Gastrocnemius medialis (tissue), 4 donors: ENCODE results near the gene PLBD2. TPM values are rescaled to one million over a fixed set of nuclear protein-coding genes. Genes with fewer than 3 reads are reported as not detected.

Experiments used
- ATAC-seq, 2 donors: fragments of 150-250 bp; one replicate each; pipeline ENCODE4 v1.9.1; 2016
- DNase-seq, 2 donors: peaks; one replicate each; pipeline ENCODE4 v3.0.0-alpha.2; 2019
- H3K27ac ChIP-seq, 4 donors: fragments of 200-600 bp; sonication (generic); 1 replicate in 1 of 4; 2 replicates in 3 of 4; pipeline ENCODE4 v1.5.1; 2016 to 2018; ENCODE audit warnings: mild to moderate bottlenecking in 2 of 4, moderate library complexity in 1 of 4
- H3K27me3 ChIP-seq, 3 donors: fragments of 200-600 bp; sonication (generic) in 2 of 3; 1 replicate in 1 of 3; 2 replicates in 2 of 3; pipeline versions ENCODE4 v1.5.1 to v1.6.0; 2016 to 2019; ENCODE audit warnings: mild to moderate bottlenecking in 1 of 3, moderate library complexity in 1 of 3
- H3K36me3 ChIP-seq, 2 donors: fragments of 200-600 bp; sonication (generic) in 1 of 2; one replicate each; pipeline ENCODE4 v1.5.1; 2017 to 2018
- H3K4me1 ChIP-seq, 2 donors: fragments of 200-600 bp; sonication (generic) in 1 of 2; one replicate each; pipeline ENCODE4 v1.5.1; 2016 to 2017; ENCODE audit warnings: mild to moderate bottlenecking in 2 of 2
- H3K4me3 ChIP-seq, 4 donors: fragments of 200-600 bp; sonication (generic) in 3 of 4; 1 replicate in 1 of 4; 2 replicates in 3 of 4; pipeline ENCODE4 v1.5.1; 2016 to 2019; ENCODE audit warnings: mild to moderate bottlenecking in 2 of 4
- H3K9me3 ChIP-seq, 3 donors: fragments of 200-600 bp; sonication (generic) in 2 of 3; 1 replicate in 1 of 3; 2 replicates in 2 of 3; pipeline ENCODE4 v1.5.1; 2016 to 2019
- CTCF ChIP-seq, 5 experiments: fragments of 450-650 bp in 3 of 5; fragments of 200-600 bp in 2 of 5; sonication (generic) in 2 of 5; IDR thresholded peaks in 4 of 5; conservative IDR thresholded peaks in 1 of 5; 1 replicate in 4 of 5; 2 replicates in 1 of 5; pipeline ENCODE4 v1.5.1; 2016 to 2019; ENCODE audit warnings: antibody characterized with exemption in 5 of 5, mild to moderate bottlenecking in 3 of 5, moderate library complexity in 3 of 5
- POLR2A ChIP-seq, 2 donors: fragments of 450-650 bp; IDR thresholded peaks; one replicate each; pipeline ENCODE4 v1.6.1; 2017; ENCODE audit warnings: antibody characterized with exemption in 2 of 2, mild to moderate bottlenecking in 2 of 2, moderate library complexity in 2 of 2
- in situ Hi-C, 4 donors: fragments of 200-750 bp; cut with MboI; loops; one replicate each; pipeline versions ENCODE4 v1.15.0 to v1.8.0; 2017; ENCODE audit warnings: low sequenced_read_pairs in 4 of 4
- intact Hi-C: fragments of 100-400 bp; cut with DNase I; formaldehyde crosslinking; loops from one replicate; pipeline ENCODE4 v1.15.1; 2023; ENCODE audit warnings: low total_unique reads
- total RNA-seq, 4 donors: library from RNA; depleted of rRNA; stranded (reverse); fragments of >200 nt; gene quantifications; one replicate each; pipeline versions ENCODE4 v1.1.0 to v1.2.3, GENCODE V29; 2016

PLBD2 gene
- total RNA-seq, 4 donors from 2014 or later: 12.0 to 28.9 (median 26.8) TPM

GRCh38 chr12:113339540-113339939 lies 18.8 kb upstream of the PLBD2 start:
- intact Hi-C loops (loop anchor here (10.0 kb wide), 1 partner anchor 145 kb away; no protein-coding TSS in a partner anchor), in situ Hi-C loops (loop anchor here in 1 of 4 donors (10.0 kb wide), 1 partner anchor 155 kb away; the partner anchor contains the start of genes DDX54 and RITA1)
- Histone ChIP-seq H3K36me3 (no peaks in the 10 kb centered on the region), H3K4me1 (peaks cover 0 to 3% of the 10 kb centered on the region in 2 donors), H3K27ac (no peak overlapping the region), H3K4me3 (no peak overlapping the region), H3K27me3 (no peaks in the 10 kb centered on the region), H3K9me3 (no peaks in the 10 kb centered on the region)
- ATAC-seq: no peak
- no peak for DNase-seq
- no peak for TF ChIP-seq CTCF (IDR thresholded peaks at IDR 0.05 in 4 of 5, conservative IDR thresholded peaks at IDR 0.05 in 1 of 5)
- TF ChIP-seq POLR2A (IDR thresholded peaks at IDR 0.05): no peak

GRCh38 chr12:113340061-113340460 lies 18.3 kb upstream of the PLBD2 start:
- in situ Hi-C loops (no loop called here), intact Hi-C loops (no loop called here)
- no peak for DNase-seq

GRCh38 chr12:113341535-113341934 lies 16.9 kb upstream of the PLBD2 start:
- in situ Hi-C loops: no loop called here

More at GRCh38 chr12:113340061-113340460, 18.3 kb upstream of the PLBD2 start:
- Histone ChIP-seq H3K9me3 (no peaks in the 10 kb centered on the region), H3K36me3 (no peaks in the 10 kb centered on the region), H3K4me1 (peaks cover 0 to 3% of the 10 kb centered on the region in 2 donors), H3K4me3 (no peak overlapping the region), H3K27me3 (no peaks in the 10 kb centered on the region), H3K27ac (no peak overlapping the region)
- TF ChIP-seq CTCF (IDR thresholded peaks at IDR 0.05 in 4 of 5, conservative IDR thresholded peaks at IDR 0.05 in 1 of 5) (no peak), POLR2A (IDR thresholded peaks at IDR 0.05) (no peak)
- no peak for ATAC-seq

GRCh38 chr12:113345318-113345717 lies 13.1 kb upstream of the PLBD2 start:
- H3K27me3 ChIP-seq: no peaks in the 10 kb centered on the region
- in situ Hi-C loops: no loop called here
- H3K36me3 ChIP-seq: no peaks in the 10 kb centered on the region
- no peak overlapping the region for H3K27ac ChIP-seq
- intact Hi-C loops: no loop called here
- DNase-seq: no peak
- H3K4me3 ChIP-seq: no peak overlapping the region
- H3K9me3 ChIP-seq: no peaks in the 10 kb centered on the region
- ATAC-seq: no peak
- no peaks in the 10 kb centered on the region for H3K4me1 ChIP-seq
- TF ChIP-seq POLR2A (IDR thresholded peaks at IDR 0.05) (no peak), CTCF (IDR thresholded peaks at IDR 0.05 in 4 of 5, conservative IDR thresholded peaks at IDR 0.05 in 1 of 5) (no peak)

More at GRCh38 chr12:113341535-113341934, 16.9 kb upstream of the PLBD2 start:
- H3K27ac ChIP-seq: no peak overlapping the region
- no peaks in the 10 kb centered on the region for H3K9me3 ChIP-seq
- TF ChIP-seq CTCF (IDR thresholded peaks at IDR 0.05 in 4 of 5, conservative IDR thresholded peaks at IDR 0.05 in 1 of 5) (no peak), POLR2A (IDR thresholded peaks at IDR 0.05) (no peak)
- H3K4me3 ChIP-seq: no peak overlapping the region
- no peak for DNase-seq
- no peaks in the 10 kb centered on the region for H3K27me3 ChIP-seq
- no peaks in the 10 kb centered on the region for H3K4me1 ChIP-seq
- no peak for ATAC-seq
- no peaks in the 10 kb centered on the region for H3K36me3 ChIP-seq
- intact Hi-C loops: no loop called here

- Histone ChIP-seq H3K27ac (no peak overlapping the region), H3K27me3 (no peaks in the 10 kb centered on the region), H3K9me3 (no peaks in the 10 kb centered on the region), H3K4me3 (no peak overlapping the region), H3K36me3 (no peaks in the 10 kb centered on the region), H3K4me1 (no peaks in the 10 kb centered on the region)
- ATAC-seq: no peak
- intact Hi-C loops: no loop called here
- DNase-seq: no peak
- TF ChIP-seq CTCF (IDR thresholded peaks at IDR 0.05 in 4 of 5, conservative IDR thresholded peaks at IDR 0.05 in 1 of 5) (no peak), POLR2A (IDR thresholded peaks at IDR 0.05) (no peak)
- in situ Hi-C loops: no loop called here
Observed at GRCh38 chr12:113346353-113346752, 12.0 kb upstream of the PLBD2 start.
